T-helper 22 cell (primary cell): Measurements from ENCODE around the gene CORO7.
"Not testable (repeated sequence)": the region's sequence is repeated elsewhere in the genome, so short reads cannot be mapped to it uniquely, and the experiment has no call there.

ENCODE experiments used
- DNase-seq: peaks from one replicate; pipeline ENCODE4 v3.0.0-alpha.2; 2020; ENCODE audit warnings: low read depth

CORO7 gene

DNA sequence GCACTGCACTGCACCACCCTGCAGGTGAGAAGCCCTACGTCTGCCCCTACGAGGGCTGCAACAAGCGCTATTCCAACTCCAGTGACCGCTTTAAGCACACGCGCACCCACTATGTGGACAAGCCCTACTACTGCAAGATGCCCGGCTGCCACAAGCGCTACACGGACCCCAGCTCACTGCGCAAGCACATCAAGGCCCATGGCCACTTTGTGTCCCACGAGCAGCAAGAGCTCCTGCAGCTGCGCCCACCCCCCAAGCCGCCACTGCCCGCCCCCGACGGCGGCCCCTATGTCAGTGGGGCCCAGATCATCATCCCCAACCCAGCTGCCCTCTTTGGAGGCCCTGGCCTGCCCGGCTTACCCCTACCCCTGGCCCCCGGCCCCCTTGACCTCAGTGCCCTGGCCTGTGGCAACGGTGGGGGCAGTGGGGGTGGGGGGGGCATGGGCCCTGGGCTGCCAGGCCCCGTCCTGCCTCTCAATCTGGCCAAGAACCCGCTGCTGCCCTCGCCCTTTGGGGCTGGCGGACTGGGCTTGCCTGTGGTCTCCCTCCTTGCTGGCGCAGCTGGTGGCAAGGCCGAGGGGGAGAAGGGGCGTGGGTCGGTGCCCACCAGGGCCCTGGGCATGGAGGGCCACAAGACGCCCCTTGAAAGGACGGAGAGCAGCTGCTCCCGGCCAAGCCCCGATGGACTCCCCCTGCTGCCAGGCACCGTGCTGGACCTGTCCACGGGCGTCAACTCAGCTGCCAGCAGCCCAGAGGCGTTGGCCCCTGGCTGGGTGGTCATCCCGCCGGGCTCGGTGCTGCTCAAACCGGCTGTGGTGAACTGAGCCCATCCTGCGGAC lies 79.5 kb downstream of the CORO7 start:
- no peak for DNase-seq

DNA sequence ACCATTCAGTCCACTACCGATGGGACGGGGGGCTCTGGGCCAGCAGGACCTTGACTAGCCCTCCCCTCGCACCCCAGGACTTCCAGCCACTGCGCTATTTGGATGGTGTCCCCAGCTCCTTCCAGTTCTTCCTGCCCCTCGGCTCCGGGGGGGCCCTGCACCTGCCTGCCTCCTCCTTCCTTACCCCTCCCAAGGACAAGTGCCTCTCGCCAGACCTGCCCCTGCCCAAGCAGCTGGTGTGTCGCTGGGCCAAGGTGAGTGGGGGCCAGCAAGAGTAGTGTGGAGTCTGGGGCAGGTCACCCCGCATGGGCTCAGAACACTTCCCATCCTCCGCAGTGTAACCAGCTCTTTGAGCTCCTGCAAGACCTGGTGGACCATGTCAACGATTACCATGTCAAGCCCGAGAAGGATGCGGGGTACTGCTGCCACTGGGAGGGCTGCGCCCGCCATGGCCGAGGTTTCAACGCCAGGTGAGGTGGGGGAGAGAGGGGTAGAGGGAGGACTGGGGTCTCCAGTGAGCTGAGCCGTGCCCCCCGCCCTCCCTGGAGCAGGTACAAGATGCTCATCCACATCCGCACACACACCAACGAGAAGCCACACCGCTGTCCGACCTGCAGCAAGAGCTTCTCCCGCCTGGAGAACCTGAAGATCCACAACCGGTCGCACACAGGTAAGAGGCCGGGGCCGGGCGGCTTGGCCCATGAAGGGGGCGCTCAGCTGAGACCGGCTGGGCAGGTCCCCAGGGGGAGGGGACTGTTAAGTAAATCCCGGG lies 81.5 kb downstream of the CORO7 start:
- DNase-seq: no peak

DNA sequence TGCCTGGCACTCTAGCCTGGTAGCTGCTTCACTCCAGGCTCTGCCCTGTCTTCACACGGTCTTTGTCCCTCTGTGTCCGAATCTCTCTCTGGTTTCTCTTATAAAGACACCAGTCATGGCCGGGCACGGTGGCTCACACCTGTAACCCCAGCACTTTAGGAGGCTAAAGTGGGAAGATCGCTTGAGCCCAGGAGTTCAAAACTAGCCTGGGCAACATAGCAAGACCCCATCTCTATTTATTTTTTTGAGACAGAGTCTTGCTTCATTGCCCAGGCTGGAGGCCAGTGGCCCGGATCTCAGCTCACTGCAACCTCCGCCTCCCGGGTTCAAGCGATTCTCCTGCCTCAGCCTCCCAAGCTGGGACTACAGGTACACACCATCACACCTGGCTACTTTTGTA lies 82.7 kb downstream of the CORO7 start:
- DNase-seq: not testable (repeated sequence)

DNA sequence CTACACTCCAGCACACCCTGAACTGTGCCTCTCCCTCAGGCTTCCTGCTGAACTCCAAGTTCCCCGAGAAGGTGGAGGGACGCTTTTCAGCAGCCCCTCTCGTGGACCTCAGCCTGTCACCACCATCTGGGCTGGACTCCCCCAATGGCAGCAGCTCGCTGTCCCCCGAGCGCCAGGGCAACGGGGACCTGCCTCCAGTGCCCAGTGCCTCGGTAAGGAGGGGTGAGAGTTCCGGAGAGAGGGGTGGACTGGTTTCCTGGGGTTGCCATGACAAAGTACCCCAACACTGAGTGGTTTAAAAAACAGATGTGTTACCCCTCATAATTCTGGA lies 83.1 kb downstream of the CORO7 start:
- DNase-seq: no peak

DNA sequence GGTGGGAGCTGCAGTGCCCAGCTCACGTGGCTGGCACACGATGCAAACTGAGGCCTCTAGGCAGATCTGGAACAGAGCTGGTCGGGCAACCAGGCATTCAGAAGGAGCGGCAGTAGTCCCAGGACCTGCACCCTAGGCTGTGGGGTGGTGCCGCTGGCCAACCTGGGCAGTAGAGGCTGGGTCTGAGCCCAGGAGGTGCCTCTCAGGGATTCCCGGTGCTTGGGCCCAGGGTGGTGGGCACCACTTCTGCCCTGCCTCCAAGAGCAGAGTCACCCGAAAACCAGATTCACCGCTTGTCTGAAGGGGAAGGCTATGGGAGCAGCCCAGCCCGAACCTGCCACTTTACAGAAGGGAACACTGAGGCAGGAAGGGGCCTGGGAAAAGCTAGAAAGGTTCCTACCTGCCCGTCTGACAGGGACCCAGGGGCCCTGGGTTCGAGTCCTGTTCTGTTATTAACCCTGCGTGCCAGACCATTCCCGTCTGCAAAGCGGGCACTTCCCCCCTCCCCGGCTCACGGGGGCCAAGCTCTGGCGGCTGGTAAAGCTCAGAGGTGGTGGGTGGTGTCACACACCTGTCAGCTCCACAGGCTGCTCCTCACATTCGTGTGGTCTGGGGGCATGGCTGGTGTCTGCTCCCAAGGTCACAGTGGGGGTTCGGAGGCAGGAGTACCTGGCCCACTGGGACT lies 83.6 kb downstream of the CORO7 start:
- no peak for DNase-seq

GRCh38 chr16:4332083-4332482 lies 84.3 kb downstream of the CORO7 start:
- no peak for DNase-seq

DNA sequence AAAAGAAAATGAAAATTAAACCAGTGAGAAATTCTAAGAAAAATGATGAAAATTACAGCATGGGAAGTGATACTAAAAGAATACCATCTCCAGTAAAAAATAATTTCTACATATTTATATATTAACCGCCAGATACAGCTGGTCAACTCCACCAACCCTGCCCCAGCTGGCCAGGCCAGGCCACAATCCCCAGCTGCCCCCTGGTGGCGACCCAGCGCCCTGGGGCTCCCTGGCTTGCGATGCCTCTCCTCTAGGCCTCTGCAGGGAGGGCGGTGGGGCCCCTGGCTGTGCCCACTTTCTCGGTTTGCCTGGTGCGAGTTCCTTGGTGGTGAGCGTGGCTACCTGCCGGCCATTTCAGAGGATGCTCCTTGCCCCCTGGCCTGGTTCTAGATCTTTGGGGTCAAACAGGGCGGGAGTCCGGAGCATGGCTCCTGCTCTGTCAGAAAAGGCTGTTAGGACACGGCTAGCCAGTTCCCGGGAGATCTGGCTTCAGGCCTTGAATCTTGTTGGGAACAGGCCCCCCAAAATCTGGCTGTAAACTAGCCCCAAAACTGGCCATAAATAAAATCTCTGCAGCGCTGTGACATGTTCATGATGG lies 86.0 kb downstream of the CORO7 start:
- peak; percentile 36 for DNase-seq

GRCh38 chr16:4328782-4329775 lies 87.3 kb downstream of the CORO7 start:
- DNase-seq: no peak

- DNase-seq: no peak
These were observed 88.2 kb downstream of the CORO7 start for GRCh38 chr16:4328046-4328781.

GRCh38 chr16:4327386-4328045 lies 88.9 kb downstream of the CORO7 start:
- no peak for DNase-seq

DNA sequence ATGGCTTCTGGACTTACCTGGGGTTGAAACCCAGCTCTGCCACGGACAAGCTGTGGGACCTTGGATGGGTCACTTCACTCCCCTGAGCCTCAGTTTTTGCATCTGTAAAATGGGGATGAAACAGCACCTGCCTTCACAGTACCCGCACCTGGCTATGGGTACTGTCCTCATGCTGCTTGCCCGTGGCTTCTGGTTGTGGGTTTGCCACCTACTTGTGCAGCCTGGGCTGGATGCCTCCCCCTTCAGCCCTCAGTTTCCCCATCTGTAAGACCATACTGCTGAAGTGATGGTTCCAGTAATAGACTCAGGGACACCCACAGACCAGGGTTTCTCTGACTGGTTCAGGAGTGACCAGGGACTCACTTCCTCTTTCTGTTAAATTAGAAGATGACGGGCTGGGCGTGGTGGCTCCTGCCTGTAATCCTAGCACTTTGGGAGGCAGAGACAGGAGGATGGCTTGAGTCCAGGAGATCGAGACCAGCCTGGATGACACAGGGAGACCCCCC lies 91.1 kb downstream of the CORO7 start:
- no peak for DNase-seq

GRCh38 chr16:4324492-4325252 lies 91.7 kb downstream of the CORO7 start:
- DNase-seq: no peak

GRCh38 chr16:4323845-4324488 lies 92.4 kb downstream of the CORO7 start:
- DNase-seq: no peak

DNA sequence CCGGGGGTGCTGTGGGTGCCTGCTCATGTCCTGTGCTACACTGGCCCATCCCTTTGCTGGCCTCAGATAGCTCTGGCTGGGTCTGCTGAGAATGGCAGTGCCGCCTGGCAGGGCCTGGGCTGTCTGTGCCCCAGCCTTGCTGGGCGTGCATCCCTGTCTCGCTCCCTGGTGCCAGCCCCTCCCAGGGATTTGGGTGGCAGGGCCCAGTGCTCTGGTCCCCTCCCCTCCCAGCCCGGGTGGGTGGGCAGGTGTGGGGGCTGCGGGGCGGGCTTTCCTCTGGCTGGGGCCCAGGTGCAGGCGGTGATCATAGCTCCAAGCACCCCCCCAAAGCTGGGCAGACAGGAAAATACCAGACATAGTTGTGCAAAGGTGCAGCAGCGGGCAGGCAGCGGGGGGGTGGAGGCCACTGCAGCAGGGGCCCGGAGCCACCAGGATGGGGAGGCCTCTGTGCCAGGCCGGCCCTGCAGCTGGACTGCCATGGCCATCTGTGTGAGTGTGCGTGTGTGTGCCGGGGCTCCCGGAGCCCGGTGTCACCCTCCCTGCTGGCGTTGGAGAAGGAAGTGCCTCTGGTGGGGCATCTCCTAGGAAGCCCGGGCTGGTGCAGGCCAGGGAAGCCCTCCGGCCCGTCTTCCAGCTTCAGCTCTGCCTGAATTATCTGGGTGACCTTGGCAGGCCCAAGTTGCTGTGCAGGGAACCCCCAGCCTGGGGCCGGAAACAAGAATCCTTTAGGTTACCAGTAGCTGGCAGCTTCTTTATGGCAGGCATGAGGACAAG lies 93.1 kb downstream of the CORO7 start:
- DNase-seq: no peak

DNA sequence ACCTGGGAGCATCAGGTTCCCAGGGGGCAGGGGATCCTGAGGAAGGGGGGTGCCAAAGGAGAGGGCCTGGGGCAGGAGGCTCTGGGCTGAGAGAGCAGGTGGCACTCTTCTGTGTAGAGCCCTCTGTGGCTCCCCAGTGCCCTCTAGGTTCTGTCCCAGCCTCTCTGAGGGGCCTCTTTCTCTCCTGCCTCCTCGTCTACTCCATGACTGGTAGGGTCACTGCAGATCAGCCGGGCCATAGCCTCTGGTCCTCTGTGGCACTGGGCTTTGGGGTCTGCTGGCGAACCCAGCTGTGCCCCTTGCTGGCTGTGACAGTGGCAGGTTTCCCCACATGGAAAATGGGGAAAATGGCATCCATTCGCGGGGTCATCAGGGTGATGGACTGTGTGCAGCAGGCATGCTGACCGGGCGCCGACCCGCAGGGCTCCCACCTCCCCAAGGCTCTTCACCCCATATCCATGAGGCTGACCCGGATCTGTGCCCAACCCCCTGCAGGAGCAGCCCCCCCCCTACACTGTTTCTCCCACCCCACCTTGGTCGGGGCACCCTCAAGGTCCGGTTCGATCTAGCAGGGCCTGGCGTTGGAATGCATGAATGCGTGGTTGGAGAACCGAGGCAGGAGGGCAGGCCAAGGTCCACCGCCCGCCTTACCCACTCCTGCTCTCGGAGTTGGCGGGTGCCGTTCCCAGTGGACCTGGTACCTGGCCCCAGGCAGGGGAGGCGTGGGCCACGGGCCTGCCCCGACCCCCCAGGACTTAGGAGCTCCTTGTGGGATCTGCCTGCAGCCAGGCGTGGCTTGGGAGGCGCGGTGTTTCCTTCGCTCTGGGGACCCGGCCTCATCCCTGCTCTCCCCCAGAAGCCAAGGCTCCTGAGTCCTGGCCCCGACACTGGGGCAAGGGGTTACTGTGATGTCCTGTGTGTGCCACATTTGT lies 94.0 kb downstream of the CORO7 start:
- DNase-seq: no peak

GRCh38 chr16:4321286-4322120 lies 94.9 kb downstream of the CORO7 start:
- DNase-seq: no peak
